Activated CD4-positive, alpha-beta T cell treated with anti-CD3 and anti-CD28 coated beads for 36 hours (primary cell): ENCODE measurements around the gene BCL7B. TPM values are rescaled to one million over a fixed set of nuclear protein-coding genes. Genes with fewer than 3 reads are reported as not detected.
A peak's percentile ranks its signal among the peaks of the same experiment; 100 is the strongest.
"Not testable (repeated sequence)": the region's sequence is repeated elsewhere in the genome, so short reads cannot be mapped to it uniquely, and the experiment has no call there.

Source experiments
- ATAC-seq: fragments of 200-7000 bp; cut with Tn5 transposase; one replicate; pipeline ENCODE4 v1.10.0; 2021; ENCODE audit warnings: mild to moderate bottlenecking, moderate library complexity
- CTCF ChIA-PET: fragments of 350-600 bp; sonication (Branson Sonifier 250); formaldehyde crosslinking; loops from one replicate; lab custom pipeline; 2021; ENCODE audit warnings: antibody characterized with exemption; lab: Charles Lee
- POLR2A ChIA-PET: fragments of 350-600 bp; sonication (Branson Sonifier 250); formaldehyde crosslinking; loops from one replicate; lab custom pipeline; 2021; ENCODE audit warnings: antibody characterized with exemption, inconsistent platforms; lab: Charles Lee
- DNase-seq: peaks from one replicate; pipeline ENCODE4 v3.0.0-alpha.2; 2020
- H3K27ac Mint-ChIP-seq: one replicate; pipeline ENCODE4 v1.8.0; 2021; ENCODE audit warnings: mixed read lengths
- H3K27me3 Mint-ChIP-seq: one replicate; pipeline ENCODE4 v1.8.0; 2021; ENCODE audit warnings: mixed read lengths
- H3K36me3 Mint-ChIP-seq: one replicate; pipeline ENCODE4 v1.8.0; 2021; ENCODE audit warnings: low read depth, mixed read lengths
- H3K4me1 Mint-ChIP-seq: one replicate; pipeline ENCODE4 v1.8.0; 2021; ENCODE audit warnings: mixed read lengths
- H3K4me3 Mint-ChIP-seq: one replicate; pipeline ENCODE4 v1.8.0; 2021; ENCODE audit warnings: mild to moderate bottlenecking, moderate library complexity, mixed read lengths
- H3K9me3 Mint-ChIP-seq: one replicate; pipeline ENCODE4 v1.8.0; 2021; ENCODE audit warnings: low read depth, mixed read lengths
- intact Hi-C, 2 experiments: fragments of 100-400 bp; cut with DNase I in 1 of 2; cut with micrococcal nuclease in 1 of 2; formaldehyde crosslinking; loops; one replicate each; pipeline versions ENCODE4 v1.14.2 to v1.15.1; 2022 to 2024; cut with DNase I, micrococcal nuclease
- total RNA-seq, 2 experiments: library from RNA; stranded (reverse); gene quantifications; one replicate each; pipeline ENCODE4 v1.2.3, GENCODE V29; 2021

The BCL7B gene
- total RNA-seq, 2 experiments from 2014 or later = 43.2 to 86.5 TPM

GRCh38 chr7:73535918-73536317, 21.6 kb downstream of the BCL7B start:
- H3K36me3 Mint-ChIP-seq = peaks cover 37% of the 10 kb centered on the region
- intact Hi-C loops, DNase-seq, H3K4me3 Mint-ChIP-seq, H3K27ac Mint-ChIP-seq, H3K27me3 Mint-ChIP-seq, ATAC-seq, H3K4me1 Mint-ChIP-seq, H3K9me3 Mint-ChIP-seq, CTCF ChIA-PET: not testable (repeated sequence)
- POLR2A ChIA-PET = interaction anchor here (0.7 to 0.9 kb wide), 2 partner anchors 14 to 21 kb away, joined by 3 read pairs; partner anchors contain the start of gene BAZ1B

- intact Hi-C loops = no loop called here
- POLR2A ChIA-PET = no interaction called here
- Mint-ChIP-seq H3K36me3 (peaks cover 29% of the 10 kb centered on the region), H3K27me3 (no peaks in the 10 kb centered on the region), H3K4me3 (no peak overlapping the region), H3K9me3 (no peaks in the 10 kb centered on the region), H3K27ac (no peak overlapping the region), H3K4me1 (no peaks in the 10 kb centered on the region)
- DNase-seq = no peak
- CTCF ChIA-PET = interaction anchor here (0.6 kb wide), 1 partner anchor 158 kb away, joined by 4 read pairs; no protein-coding TSS in a partner anchor
- ATAC-seq = no peak
Measured at GRCh38 chr7:73533742-73534141, 23.7 kb downstream of the BCL7B start.

GRCh38 chr7:73532224-73532623, 25.3 kb downstream of the BCL7B start:
- Mint-ChIP-seq H3K27ac (no peak overlapping the region), H3K27me3 (no peaks in the 10 kb centered on the region), H3K4me1 (peaks cover 12% of the 10 kb centered on the region), H3K4me3 (no peak overlapping the region), H3K36me3 (peaks cover 17% of the 10 kb centered on the region), H3K9me3 (no peaks in the 10 kb centered on the region)
- DNase-seq = no peak
- no peak for ATAC-seq
- ChIA-PET CTCF (no interaction called here), POLR2A (no interaction called here)
- intact Hi-C loops = no loop called here

GRCh38 chr7:73530800-73531199, 26.7 kb downstream of the BCL7B start:
- ATAC-seq = no peak
- Mint-ChIP-seq H3K4me3 (no peak overlapping the region), H3K27ac (no peak overlapping the region), H3K27me3 (no peaks in the 10 kb centered on the region), H3K9me3 (no peaks in the 10 kb centered on the region), H3K4me1 (peaks cover 19% of the 10 kb centered on the region), H3K36me3 (peaks cover 8% of the 10 kb centered on the region)
- intact Hi-C loops = no loop called here
- no peak for DNase-seq
- ChIA-PET POLR2A (interaction anchor here (1.1 kb wide), 1 partner anchor 8 kb away, joined by 3 read pairs; the partner anchor contains the start of gene BAZ1B), CTCF (no interaction called here)

- H3K9me3 Mint-ChIP-seq = no peaks in the 10 kb centered on the region
- H3K4me3 Mint-ChIP-seq = no peak overlapping the region
- ChIA-PET POLR2A (interaction anchor here (1.1 kb wide), 1 partner anchor 23 kb away, joined by 3 read pairs; no protein-coding TSS in a partner anchor), CTCF (interaction anchor here (1.0 kb wide), 2 partner anchors 8 to 12 kb away, joined by 3 read pairs; no protein-coding TSS in a partner anchor)
- no peaks in the 10 kb centered on the region for H3K27me3 Mint-ChIP-seq
- DNase-seq = peak; percentile 33
- no peak for ATAC-seq
- peaks cover under 1% of the 10 kb centered on the region for H3K36me3 Mint-ChIP-seq
- intact Hi-C loops = loop anchor here in 1 of 2 experiments (10.0 kb wide), 1 partner anchor 328 kb away; no protein-coding TSS in a partner anchor
- H3K4me1 Mint-ChIP-seq = peaks cover 37% of the 10 kb centered on the region
- H3K27ac Mint-ChIP-seq = peak overlapping the region; percentile 90
Measured at GRCh38 chr7:73526896-73527821, 30.3 kb downstream of the BCL7B start.

- H3K36me3 Mint-ChIP-seq, ATAC-seq, CTCF ChIA-PET, DNase-seq, H3K27ac Mint-ChIP-seq, H3K27me3 Mint-ChIP-seq, H3K9me3 Mint-ChIP-seq, H3K4me3 Mint-ChIP-seq: not testable (repeated sequence)
- peaks cover 37% of the 10 kb centered on the region for H3K4me1 Mint-ChIP-seq
- intact Hi-C loops = loop anchor here in 1 of 2 experiments (10.0 kb wide), 1 partner anchor 329 kb away; no protein-coding TSS in a partner anchor
- POLR2A ChIA-PET = interaction anchor here (1.1 kb wide), 1 partner anchor 24 kb away, joined by 3 read pairs; no protein-coding TSS in a partner anchor
Measured at GRCh38 chr7:73526158-73526494, 31.4 kb downstream of the BCL7B start.

GRCh38 chr7:73522105-73522872, 35.2 kb downstream of the BCL7B start, which contains the start of gene BAZ1B:
Gene BAZ1B, minus strand, starts transcription at chr7:73522293. Its CDS starts 360 bp downstream, at chr7:73521933.
- POLR2A ChIA-PET = interaction anchor here (0.5 to 2.5 kb wide), 17 partner anchors 9 to 216 kb away, joined by 3 to 16 read pairs (median 3); partner anchors contain the start of genes ABHD11, BCL7B and TBL2
- CTCF ChIA-PET = interaction anchor here (0.5 to 1.0 kb wide), 5 partner anchors 35 to 1104 kb away, joined by 3 to 4 read pairs (median 3); partner anchors contain the start of gene BCL7B
- H3K36me3 Mint-ChIP-seq = peaks cover 31% of the 10 kb centered on the region
- no peaks in the 10 kb centered on the region for H3K9me3 Mint-ChIP-seq
- peaks cover 53% of the 10 kb centered on the region for H3K4me1 Mint-ChIP-seq
- peak; percentile 99 for DNase-seq
- no peaks in the 10 kb centered on the region for H3K27me3 Mint-ChIP-seq
- peak; percentile 95 for ATAC-seq
- H3K27ac Mint-ChIP-seq = peak within 1 kb of the TSS; percentile 98
- intact Hi-C loops = loop anchor here (1.0 to 10.0 kb wide), 11 partner anchors 35 to 1135 kb away; partner anchors contain the start of genes BCL7B (in 2 of the 2), TBL2 (in 2 of the 2), ABHD11 (in 1 of the 2) and BUD23 (in 1 of the 2)
- peak within 1 kb of the TSS; percentile 99 for H3K4me3 Mint-ChIP-seq

GRCh38 chr7:73521636-73522104, 35.8 kb downstream of the BCL7B start:
- Mint-ChIP-seq H3K4me3 (peak overlapping the region; percentile 94), H3K9me3 (no peaks in the 10 kb centered on the region), H3K36me3 (peaks cover 37% of the 10 kb centered on the region), H3K4me1 (peaks cover 50% of the 10 kb centered on the region), H3K27ac (no peak overlapping the region), H3K27me3 (no peaks in the 10 kb centered on the region)
- CTCF ChIA-PET = interaction anchor here (0.5 to 1.1 kb wide), 2 partner anchors 14 to 167 kb away, joined by 3 read pairs; no protein-coding TSS in a partner anchor
- peak; percentile 85 for DNase-seq
- POLR2A ChIA-PET = interaction anchor here (0.5 to 2.5 kb wide), 5 partner anchors 35 to 1136 kb away, joined by 3 to 16 read pairs (median 5); partner anchors contain the start of genes BCL7B and TBL2
- ATAC-seq = peak; percentile 45
- intact Hi-C loops = loop anchor here (1.0 to 10.0 kb wide), 11 partner anchors 36 to 1136 kb away; partner anchors contain the start of genes BCL7B (in 2 of the 2), TBL2 (in 2 of the 2), ABHD11 (in 1 of the 2) and BUD23 (in 1 of the 2)

GRCh38 chr7:73520673-73521635, 36.5 kb downstream of the BCL7B start:
- ATAC-seq (no peak), DNase-seq (peak; percentile 39)
- Mint-ChIP-seq H3K27me3 (no peaks in the 10 kb centered on the region), H3K4me1 (peaks cover 50% of the 10 kb centered on the region), H3K36me3 (peaks cover 38% of the 10 kb centered on the region), H3K4me3 (peak overlapping the region; percentile 99), H3K27ac (peak overlapping the region; percentile 98), H3K9me3 (no peaks in the 10 kb centered on the region)
- intact Hi-C loops = loop anchor here (5.0 to 10.0 kb wide), 3 partner anchors 321 to 1136 kb away; partner anchors contain the start of genes GTF2I (in 1 of the 2) and METTL27 (in 1 of the 2)
- ChIA-PET CTCF (interaction anchor here (0.7 to 1.1 kb wide), 2 partner anchors 13 to 204 kb away, joined by 3 read pairs; no protein-coding TSS in a partner anchor), POLR2A (interaction anchor here (0.6 to 2.5 kb wide), 2 partner anchors 36 to 1137 kb away, joined by 4 to 16 read pairs; partner anchors contain the start of gene BCL7B)
